IMR-90 (cell line): ENCODE results near the gene SURF1. TPM values are rescaled to one million over a fixed set of nuclear protein-coding genes. Genes with fewer than 3 reads are reported as not detected.
"Not testable (repeated sequence)": the region's sequence is repeated elsewhere in the genome, so short reads cannot be mapped to it uniquely, and the experiment has no call there.

Source experiments
- ATAC-seq: fragments of 200-7000 bp; cut with Tn5 transposase; 2 replicates; pipeline ENCODE4 v1.9.1; 2020; ENCODE audit warnings: low read depth, mild to moderate bottlenecking, moderate library complexity
- BruUV-seq: library from RNA; stranded (reverse); fragments of 400-500 nt; replicated peaks from 2 replicates; lab custom pipeline; 2021; lab: Mats Ljungman, UMichigan
- CTCF ChIA-PET: fragments of 300-600 bp; formaldehyde crosslinking; extraction: SDS; loops from one replicate; lab custom pipeline; 2021; ENCODE audit warnings: antibody characterized with exemption; lab: Yijun Ruan, JAX
- POLR2A ChIA-PET: fragments of 300-600 bp; sonication (Branson Sonifier 250); formaldehyde crosslinking; loops from one replicate; lab custom pipeline; 2022; ENCODE audit warnings: antibody characterized with exemption; ENCODE audit not compliant: unreplicated experiment; lab: Charles Lee
- DNase-seq: peaks from one replicate; pipeline ENCODE4 v3.0.0; 2013
- H2AFZ ChIP-seq: replicated peaks from 2 replicates; pipeline ENCODE3; 2013; ENCODE audit warnings: low read length, mild to moderate bottlenecking; ENCODE audit not compliant: poor library complexity
- H2AK5ac ChIP-seq: 2 replicates; pipeline ENCODE4 v1.6.1; 2013; ENCODE audit warnings: low read depth, low read length, inconsistent platforms
- H2AK9ac ChIP-seq: replicated peaks from 2 replicates; pipeline ENCODE3; 2013; ENCODE audit warnings: mild to moderate bottlenecking, low read depth, low read length, moderate library complexity; ENCODE audit not compliant: poor library complexity
- H2BK120ac ChIP-seq: 2 replicates; pipeline ENCODE4 v1.6.1; 2013; ENCODE audit warnings: low read depth, low read length, inconsistent platforms
- H2BK15ac ChIP-seq: 3 replicates; pipeline ENCODE4 v1.6.1; 2013; ENCODE audit warnings: low read depth, low read length, inconsistent platforms
- H2BK20ac ChIP-seq: 2 replicates; pipeline ENCODE4 v1.6.1; 2013; ENCODE audit warnings: low read depth, mild to moderate bottlenecking, inconsistent platforms, low read length, moderate library complexity
- H2BK5ac ChIP-seq: 2 replicates; pipeline ENCODE4 v1.6.1; 2013; ENCODE audit warnings: mild to moderate bottlenecking, low read depth, low read length, inconsistent platforms; ENCODE audit not compliant: poor library complexity, severe bottlenecking
- H3K14ac ChIP-seq: replicated peaks from 2 replicates; pipeline ENCODE4 v1.6.1; 2013; ENCODE audit warnings: low read depth, low read length, inconsistent platforms
- H3K18ac ChIP-seq: 2 replicates; pipeline ENCODE4 v1.6.1; 2013; ENCODE audit warnings: low read depth, low read length, control low read depth
- H3K23ac ChIP-seq: 2 replicates; pipeline ENCODE4 v1.6.1; 2013; ENCODE audit warnings: low read depth, low read length, inconsistent platforms
- H3K27ac ChIP-seq: 2 replicates; pipeline ENCODE4 v1.5.1; 2013; ENCODE audit warnings: mild to moderate bottlenecking, control low read depth, low read length; ENCODE audit not compliant: insufficient read depth
- H3K27me3 ChIP-seq: 2 replicates; pipeline ENCODE4 v1.6.1; 2013; ENCODE audit warnings: low read length; ENCODE audit not compliant: control insufficient read depth, insufficient read depth
- H3K36me3 ChIP-seq: 2 replicates; pipeline ENCODE4 v1.6.1; 2013; ENCODE audit warnings: low read length, mixed read lengths; ENCODE audit not compliant: control insufficient read depth, insufficient read depth
- H3K4ac ChIP-seq: 2 replicates; pipeline ENCODE4 v1.6.1; 2013; ENCODE audit warnings: low read depth, low read length, inconsistent platforms
- H3K4me1 ChIP-seq: 2 replicates; pipeline ENCODE4 v1.6.1; 2013; ENCODE audit warnings: low read length, mixed read lengths; ENCODE audit not compliant: control insufficient read depth, insufficient read depth
- H3K4me2 ChIP-seq: 2 replicates; pipeline ENCODE4 v1.6.1; 2013; ENCODE audit warnings: low read depth, mild to moderate bottlenecking, control low read depth, low read length, moderate library complexity
- H3K4me3 ChIP-seq: 2 replicates; pipeline ENCODE4 v1.5.1; 2013; ENCODE audit warnings: low read depth, mild to moderate bottlenecking, control low read depth, low read length, moderate library complexity; ENCODE audit not compliant: insufficient read depth
- H3K56ac ChIP-seq: 2 replicates; pipeline ENCODE4 v1.6.1; 2013; ENCODE audit warnings: low read length, inconsistent platforms; ENCODE audit not compliant: insufficient read depth; ENCODE audit errors: extremely low read depth
- H3K79me1 ChIP-seq, 2 experiments: 2 replicates each; pipeline ENCODE4 v1.6.1; 2013; ENCODE audit warnings: low read length in 2 of 2, inconsistent platforms in 1 of 2, low read depth in 1 of 2
- H3K9ac ChIP-seq: 2 replicates; pipeline ENCODE4 v1.6.1; 2013; ENCODE audit warnings: low read depth, low read length, control low read depth
- H3K9me1 ChIP-seq: 2 replicates; pipeline ENCODE4 v1.6.1; 2013; ENCODE audit warnings: low read length, inconsistent platforms; ENCODE audit not compliant: insufficient read depth
- H3K9me3 ChIP-seq: 2 replicates; pipeline ENCODE4 v1.6.1; 2013; ENCODE audit warnings: low read length; ENCODE audit not compliant: control insufficient read depth, insufficient read depth
- H4K20me1 ChIP-seq: 2 replicates; pipeline ENCODE4 v1.6.1; 2013; ENCODE audit warnings: low read length, inconsistent platforms; ENCODE audit not compliant: insufficient read depth
- H4K5ac ChIP-seq: 2 replicates; pipeline ENCODE4 v1.6.1; 2013; ENCODE audit warnings: mild to moderate bottlenecking, low read depth, low read length, control low read depth
- H4K8ac ChIP-seq, 2 experiments: 2 replicates each; pipeline ENCODE4 v1.6.1; 2013; ENCODE audit warnings: low read depth in 2 of 2, low read length in 2 of 2, control low read depth in 1 of 2, inconsistent platforms in 1 of 2
- H4K91ac ChIP-seq: 2 replicates; pipeline ENCODE4 v1.6.1; 2013; ENCODE audit warnings: low read depth, low read length, inconsistent platforms; ENCODE audit not compliant: insufficient read depth
- MAZ ChIP-seq: IDR thresholded peaks from 2 replicates; pipeline ENCODE4 v1.6.1; 2012; ENCODE audit warnings: low read depth, mild to moderate bottlenecking, low read length, improper control_type of control experiment, moderate library complexity, borderline replicate concordance
- RFX5 ChIP-seq: IDR thresholded peaks from 2 replicates; pipeline ENCODE4 v1.8.0; 2012; ENCODE audit warnings: low read depth, mild to moderate bottlenecking, low read length, moderate library complexity
- WGBS, 2 experiments: methylation state at CpG; one replicate each; pipeline versions ENCODE4 v1.1.5 to v1.1.7; 2013; ENCODE audit warnings: missing lambda C conversion rate in 2 of 2; ENCODE audit not compliant: insufficient read length in 1 of 2; ENCODE audit errors: extremely low coverage in 2 of 2; 5-methylcytosine and 5-hydroxymethylcytosine counted together
- dilution Hi-C: fragments of 300-500 bp; cut with HindIII; formaldehyde crosslinking; loops from one replicate; pipeline ENCODE4 v1.14.3; 2018; ENCODE audit warnings: low sequenced_read_pairs; ENCODE audit not compliant: unreplicated experiment
- in situ Hi-C: fragments of 300-500 bp; cut with MboI; formaldehyde crosslinking; loops from 3 replicates; pipeline ENCODE4 v1.14.3; 2019; ENCODE audit warnings: low sequenced_read_pairs, inconsistent platforms, mixed read lengths
- intact Hi-C: fragments of 100-400 bp; cut with micrococcal nuclease; formaldehyde crosslinking; loops from 2 replicates; pipeline ENCODE4 v1.10.0; 2022
- polyA plus RNA-seq, 3 experiments: library from polyadenylated mRNA; depleted of rRNA; stranded (reverse); fragments of >200 nt; gene quantifications; 2 replicates each; pipeline ENCODE4 v1.2.3, GENCODE V29; 2012; ENCODE audit warnings: low replicate concordance in 1 of 3
- total RNA-seq: library from RNA; depleted of rRNA; stranded (reverse); fragments of >200 nt; gene quantifications from 2 replicates; pipeline ENCODE4 v1.2.3, GENCODE V29; 2012

The SURF1 gene
- total and polyA plus RNA-seq, 2 of the 4 experiments (the other 2 are of a cell fraction), result 15.1 to 24.5 TPM

DNA sequence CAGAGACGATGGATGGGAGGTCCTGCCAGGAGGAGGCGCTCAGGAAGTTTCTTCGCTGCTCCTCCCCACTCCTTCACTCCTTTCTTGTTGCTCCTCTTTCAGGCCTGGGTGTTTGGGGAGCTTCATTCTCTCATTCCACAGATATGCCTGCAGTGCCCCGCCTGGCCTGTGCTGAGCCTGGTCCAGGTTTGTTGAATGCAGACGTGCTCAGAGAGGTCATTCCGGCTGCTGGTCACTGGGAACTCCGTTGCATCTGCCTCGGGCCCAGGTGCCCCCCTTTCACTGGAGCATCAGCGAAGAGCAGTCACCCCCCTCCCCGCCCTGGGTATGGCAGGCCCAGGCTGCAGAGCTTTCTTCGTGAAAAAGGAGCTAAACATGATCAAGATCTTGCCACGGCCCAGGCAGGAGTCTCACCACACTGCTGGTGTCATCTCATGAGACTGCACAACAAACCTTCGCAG, 35.8 kb downstream of the SURF1 start:
- H3K27me3 ChIP-seq, result peaks cover 21% of the 10 kb centered on the region
- H3K23ac ChIP-seq, result no peak overlapping the region
- no peak overlapping the region for H3K56ac ChIP-seq
- no peak overlapping the region for H3K27ac ChIP-seq
- intact Hi-C loops (no loop called here), in situ Hi-C loops (no loop called here), dilution Hi-C loops (no loop called here)
- no peak overlapping the region for H4K8ac ChIP-seq
- H3K4me1 ChIP-seq, result no peaks in the 10 kb centered on the region
- no peak overlapping the region for H2BK5ac ChIP-seq
- DNase-seq (no peak), ATAC-seq (no peak)
- H2BK20ac ChIP-seq, result no peak overlapping the region
- no TSS peak for BruUV-seq
- H3K4me2 ChIP-seq, result no peak overlapping the region
- no peaks in the 10 kb centered on the region for H3K9me3 ChIP-seq
- POLR2A ChIA-PET, result no interaction called here
- no peak overlapping the region for H3K9ac ChIP-seq
- H2BK120ac ChIP-seq, result no peak overlapping the region
- CTCF ChIA-PET, result interaction anchor here (0.9 kb wide), 1 partner anchor 10 kb away, joined by 4 read pairs; no protein-coding TSS in a partner anchor
- H3K4ac ChIP-seq, result no peak overlapping the region
- WGBS, 2 experiments, result 63% methylated on average over 9 of the region's 13 CpGs; no CpG with 5 or more reads in 1 of the 2 experiments
- no peak overlapping the region for H4K91ac ChIP-seq
- H3K4me3 ChIP-seq, result no peak overlapping the region
- H3K36me3 ChIP-seq, result no peaks in the 10 kb centered on the region
- no peak overlapping the region for H3K18ac ChIP-seq
- H4K20me1 ChIP-seq, result no peaks in the 10 kb centered on the region
- no peak overlapping the region for H2AK5ac ChIP-seq
- no peak overlapping the region for H2AFZ ChIP-seq
- H3K79me1 ChIP-seq, result no peaks in the 10 kb centered on the region
- no peak overlapping the region for H2AK9ac ChIP-seq
- no peaks in the 10 kb centered on the region for H3K9me1 ChIP-seq
- no peak for TF ChIP-seq MAZ
- TF ChIP-seq RFX5, result no peak
- H4K5ac ChIP-seq, result no peak overlapping the region
- no peak overlapping the region for H3K14ac ChIP-seq
- H2BK15ac ChIP-seq, result no peak overlapping the region

DNA sequence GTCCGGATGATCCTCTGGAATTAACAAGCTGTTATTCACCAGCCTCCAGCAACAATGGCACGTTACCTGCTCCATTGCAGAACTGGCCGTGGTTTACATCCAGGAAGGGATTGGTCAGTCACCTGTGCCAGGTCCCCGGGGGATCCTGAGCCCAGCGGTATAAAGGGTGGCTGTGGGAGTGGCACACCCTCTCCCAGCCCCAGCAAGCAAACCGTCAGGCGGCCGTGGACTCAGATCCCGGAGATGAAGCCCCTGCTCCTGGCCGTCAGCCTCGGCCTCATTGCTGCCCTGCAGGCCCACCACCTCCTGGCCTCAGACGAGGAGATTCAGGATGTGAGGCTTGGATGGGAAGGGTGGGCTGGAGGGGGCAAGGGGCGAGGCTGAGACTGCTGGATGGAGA, 38.7 kb downstream of the SURF1 start:
- H3K4me3 ChIP-seq, dilution Hi-C loops, in situ Hi-C loops, DNase-seq, H3K9me3 ChIP-seq, H4K5ac ChIP-seq, H3K36me3 ChIP-seq, ATAC-seq, H2BK5ac ChIP-seq, H3K14ac ChIP-seq, H2AFZ ChIP-seq, H2AK5ac ChIP-seq, H2AK9ac ChIP-seq, POLR2A ChIA-PET, H3K4me1 ChIP-seq, H3K27ac ChIP-seq, H3K4me2 ChIP-seq, H3K79me1 ChIP-seq, intact Hi-C loops, H3K56ac ChIP-seq, H4K91ac ChIP-seq, H2BK15ac ChIP-seq, H3K9ac ChIP-seq, H3K4ac ChIP-seq, H2BK20ac ChIP-seq, H3K18ac ChIP-seq, H2BK120ac ChIP-seq, H3K9me1 ChIP-seq, H4K8ac ChIP-seq, H4K20me1 ChIP-seq, H3K23ac ChIP-seq, BruUV-seq, CTCF ChIA-PET: not testable (repeated sequence)
- H3K27me3 ChIP-seq, result peaks cover 11% of the 10 kb centered on the region
- WGBS, 2 experiments, result no CpG with 5 or more reads among the region's 13 CpGs
